BJ (cell line): Measurements from ENCODE around the gene KIAA0930. TPM values are rescaled to one million over a fixed set of nuclear protein-coding genes. Genes with fewer than 3 reads are reported as not detected.
"Not testable (repeated sequence)": the region's sequence is repeated elsewhere in the genome, so short reads cannot be mapped to it uniquely, and the experiment has no call there.

ENCODE experiments used
- CTCF ChIA-PET: fragments of 350-600 bp; formaldehyde crosslinking; extraction: SDS; loops from one replicate; lab custom pipeline; 2021; ENCODE audit warnings: antibody characterized with exemption, inconsistent platforms; lab: Yijun Ruan, JAX
- POLR2A ChIA-PET: fragments of 300-600 bp; sonication (Branson Sonifier 250); formaldehyde crosslinking; extraction: SDS; loops from one replicate; lab custom pipeline; 2021; ENCODE audit warnings: antibody characterized with exemption; lab: Charles Lee
- DNase-seq: peaks from one replicate; pipeline ENCODE4 v3.0.0-alpha.2; 2011; ENCODE audit warnings: low read depth
- H3K27me3 ChIP-seq: 2 replicates; pipeline ENCODE4 v1.6.0; 2011; ENCODE audit warnings: low read length; ENCODE audit not compliant: control insufficient read depth, insufficient read depth
- H3K36me3 ChIP-seq: 2 replicates; pipeline ENCODE4 v1.5.1; 2011; ENCODE audit warnings: low read length; ENCODE audit not compliant: control insufficient read depth, insufficient read depth
- H3K4me3 ChIP-seq: 2 replicates; pipeline ENCODE4 v1.5.1; 2011; ENCODE audit warnings: low read depth, mild to moderate bottlenecking, control low read depth, low read length
- polyA plus RNA-seq: library from polyadenylated mRNA; depleted of rRNA; stranded (reverse); fragments of >200 nt; gene quantifications from 2 replicates; pipeline ENCODE4 v1.2.3, GENCODE V29; 2011
- TF ChIP-seq, protein P1 (sequence below): IDR thresholded peaks from 2 replicates; pipeline ENCODE4 v1.5.1; 2011; ENCODE audit warnings: low read depth, mild to moderate bottlenecking, control low read depth, inconsistent platforms, low read length, moderate library complexity; ENCODE audit not compliant: insufficient read depth

Gene KIAA0930
- polyA plus RNA-seq, 1 experiment: 64.0 TPM

DNA sequence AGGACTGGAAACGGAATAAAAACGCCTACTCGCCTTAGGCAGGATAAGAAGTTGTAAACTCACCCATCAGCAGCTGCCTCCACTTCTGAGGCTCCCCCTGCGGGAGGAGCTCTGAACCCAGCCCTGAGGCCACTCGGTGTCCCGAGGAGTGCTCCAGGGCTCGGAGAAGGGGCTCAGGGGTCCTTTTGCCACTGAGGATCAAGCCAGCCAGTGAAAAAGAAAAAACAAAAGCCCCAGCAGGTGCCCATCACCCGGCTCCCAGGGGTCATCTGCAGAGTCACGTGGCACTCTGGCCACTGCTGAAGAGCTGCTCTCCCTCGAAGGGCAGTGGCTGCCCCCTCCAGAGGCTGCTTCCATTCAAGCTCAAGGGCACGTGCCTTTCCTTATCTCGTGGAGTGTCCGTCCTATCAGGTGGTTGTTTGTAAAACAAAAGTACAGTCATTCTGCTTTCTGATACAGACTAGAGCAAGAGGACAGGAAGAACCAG lies 48.0 kb downstream of the KIAA0930 start:
- TF ChIP-seq, protein P1, sequence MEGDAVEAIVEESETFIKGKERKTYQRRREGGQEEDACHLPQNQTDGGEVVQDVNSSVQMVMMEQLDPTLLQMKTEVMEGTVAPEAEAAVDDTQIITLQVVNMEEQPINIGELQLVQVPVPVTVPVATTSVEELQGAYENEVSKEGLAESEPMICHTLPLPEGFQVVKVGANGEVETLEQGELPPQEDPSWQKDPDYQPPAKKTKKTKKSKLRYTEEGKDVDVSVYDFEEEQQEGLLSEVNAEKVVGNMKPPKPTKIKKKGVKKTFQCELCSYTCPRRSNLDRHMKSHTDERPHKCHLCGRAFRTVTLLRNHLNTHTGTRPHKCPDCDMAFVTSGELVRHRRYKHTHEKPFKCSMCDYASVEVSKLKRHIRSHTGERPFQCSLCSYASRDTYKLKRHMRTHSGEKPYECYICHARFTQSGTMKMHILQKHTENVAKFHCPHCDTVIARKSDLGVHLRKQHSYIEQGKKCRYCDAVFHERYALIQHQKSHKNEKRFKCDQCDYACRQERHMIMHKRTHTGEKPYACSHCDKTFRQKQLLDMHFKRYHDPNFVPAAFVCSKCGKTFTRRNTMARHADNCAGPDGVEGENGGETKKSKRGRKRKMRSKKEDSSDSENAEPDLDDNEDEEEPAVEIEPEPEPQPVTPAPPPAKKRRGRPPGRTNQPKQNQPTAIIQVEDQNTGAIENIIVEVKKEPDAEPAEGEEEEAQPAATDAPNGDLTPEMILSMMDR: no peak
- H3K4me3 ChIP-seq: no peak overlapping the region
- CTCF ChIA-PET: interaction anchor here (1.1 to 1.7 kb wide), 3 partner anchors 11 to 26 kb away, joined by 3 to 5 read pairs (median 5); no protein-coding TSS in a partner anchor

DNA sequence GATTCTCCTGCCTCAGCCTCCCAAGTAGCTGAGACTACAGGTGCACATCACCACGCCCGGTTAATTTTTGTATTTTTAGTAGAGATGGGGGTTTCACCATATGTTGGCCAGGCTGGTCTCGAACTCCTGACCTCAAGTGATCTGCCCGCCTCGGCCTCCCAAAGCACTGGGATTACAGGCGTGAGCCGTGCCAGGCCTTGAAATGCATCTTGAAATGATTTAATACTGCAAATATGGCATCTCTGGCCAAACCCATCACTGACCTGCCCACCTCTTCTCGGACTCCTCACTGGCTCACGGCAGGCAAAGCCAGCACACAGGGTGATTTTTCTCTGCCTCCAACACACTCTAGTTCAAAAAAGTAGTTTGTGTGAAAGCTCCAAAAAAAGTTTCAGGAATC lies 48.9 kb downstream of the KIAA0930 start:
- H3K36me3 ChIP-seq, DNase-seq, CTCF ChIA-PET, POLR2A ChIA-PET, H3K27me3 ChIP-seq, H3K4me3 ChIP-seq: not testable (repeated sequence)

More for the DNA sequence above, 48.0 kb downstream of the KIAA0930 start:
- peaks cover 11% of the 10 kb centered on the region for H3K36me3 ChIP-seq
- no peak for DNase-seq
- no peaks in the 10 kb centered on the region for H3K27me3 ChIP-seq
- POLR2A ChIA-PET: no interaction called here

DNA sequence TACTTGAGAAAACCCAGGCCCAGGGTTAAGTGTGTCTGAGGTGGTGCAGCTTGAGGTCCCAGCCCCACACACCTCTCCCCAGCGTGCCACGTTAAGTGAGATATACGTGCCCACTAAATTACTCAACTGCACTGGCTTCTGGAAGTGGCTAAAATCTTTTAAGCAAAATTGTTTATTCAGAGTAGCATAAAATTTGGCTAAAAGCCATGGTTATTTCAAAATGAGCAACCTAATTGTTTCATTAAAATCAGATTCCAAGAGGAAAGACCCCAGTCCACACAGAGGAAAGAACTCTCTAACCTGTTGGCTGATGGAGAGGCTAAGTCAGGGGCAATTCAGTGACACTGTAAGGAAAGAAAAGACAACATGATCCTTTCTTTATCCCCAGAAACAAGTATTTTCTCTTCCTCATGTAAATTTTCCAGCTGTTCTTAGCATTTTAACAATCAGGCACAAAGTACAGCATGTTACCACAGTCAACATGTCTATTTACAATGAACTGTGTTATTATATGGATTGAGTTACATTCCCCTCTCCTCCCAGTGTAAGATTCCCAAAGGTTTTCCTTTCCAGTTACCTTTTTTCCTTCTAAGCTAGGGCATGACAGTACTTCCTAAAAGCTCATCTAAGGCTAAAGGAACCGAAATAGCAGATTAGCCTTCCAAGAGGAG lies 50.4 kb downstream of the KIAA0930 start:
- Histone ChIP-seq H3K36me3 (no peaks in the 10 kb centered on the region; the same call in 1 of the 2 replicates), H3K4me3 (no peak overlapping the region), H3K27me3 (no peaks in the 10 kb centered on the region)
- TF ChIP-seq, protein P1: no peak
- POLR2A ChIA-PET: no interaction called here
- CTCF ChIA-PET: interaction anchor here (0.9 to 1.3 kb wide), 2 partner anchors 27 to 91 kb away, joined by 3 read pairs; no protein-coding TSS in a partner anchor
- no peak for DNase-seq

DNA sequence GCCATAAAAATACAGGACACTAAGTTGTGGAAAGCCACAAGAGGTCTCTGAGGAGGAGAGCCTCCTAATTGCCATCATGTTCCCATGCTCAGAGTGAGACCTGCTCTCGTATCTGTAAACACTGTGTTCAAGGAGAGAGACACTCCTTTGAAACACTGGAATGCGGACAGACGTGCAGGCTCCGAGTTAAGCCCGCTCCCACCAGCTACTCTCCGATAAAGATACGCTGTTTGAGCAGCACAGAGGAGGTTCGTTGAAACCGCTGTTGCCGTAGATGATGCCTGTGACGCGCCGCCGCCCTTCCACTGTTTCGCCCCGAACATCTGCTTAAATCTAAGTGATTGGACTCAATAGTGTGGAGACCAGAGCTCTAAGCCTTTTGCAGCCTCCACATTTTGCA lies 51.9 kb downstream of the KIAA0930 start:
- H3K36me3 ChIP-seq: peaks cover 4% of the 10 kb centered on the region; the same call in 1 of the 2 replicates
- no peaks in the 10 kb centered on the region for H3K27me3 ChIP-seq
- POLR2A ChIA-PET: no interaction called here
- CTCF ChIA-PET: interaction anchor here (0.6 to 1.2 kb wide), 4 partner anchors 64 to 268 kb away, joined by 3 read pairs; no protein-coding TSS in a partner anchor
- TF ChIP-seq, protein P1: no peak
- DNase-seq: no peak
- no peak overlapping the region for H3K4me3 ChIP-seq

DNA sequence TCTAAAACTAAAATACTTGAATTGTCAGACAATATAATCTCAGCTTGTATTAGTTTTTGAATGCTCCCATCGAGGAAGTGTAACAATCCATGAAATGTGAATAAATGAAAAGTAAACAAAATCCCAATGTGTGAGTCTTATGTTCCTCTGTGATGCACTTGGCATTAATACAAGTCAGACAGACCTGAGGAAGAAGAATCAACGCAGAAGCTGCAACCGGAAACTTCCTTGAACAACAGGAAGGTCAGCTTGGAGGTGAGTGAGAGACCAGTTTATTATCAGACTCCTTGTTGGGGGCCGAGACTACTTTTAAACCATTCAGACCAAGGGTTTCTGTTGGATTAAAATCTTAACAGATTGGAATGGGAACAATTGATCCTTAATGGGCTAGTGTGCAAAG lies 52.8 kb downstream of the KIAA0930 start:
- H3K36me3 ChIP-seq: peaks cover 4% of the 10 kb centered on the region; the same call in 1 of the 2 replicates
- TF ChIP-seq, protein P1: no peak
- POLR2A ChIA-PET: no interaction called here
- H3K4me3 ChIP-seq: no peak overlapping the region
- H3K27me3 ChIP-seq: no peaks in the 10 kb centered on the region
- DNase-seq: no peak
- CTCF ChIA-PET: interaction anchor here (1.0 to 1.2 kb wide), 2 partner anchors 76 to 269 kb away, joined by 3 read pairs; no protein-coding TSS in a partner anchor
